ENCODE results near the gene MTCH1. TPM values are rescaled to one million over a fixed set of nuclear protein-coding genes. Genes with fewer than 3 reads are reported as not detected.
"Not testable (repeated sequence)": the region's sequence is repeated elsewhere in the genome, so short reads cannot be mapped to it uniquely, and the experiment has no call there.

Gene MTCH1
- total and polyA plus RNA-seq, 9 of the 15 experiments (the other 6 are each of a cell fraction or from before 2014, with no cell fraction given): 7.9 to 161 (median 118) TPM

- DNase-seq (ENCODE audit: extremely low read depth in 1 of 4, low spot score in 3 of 4); H4K20me1 ChIP-seq (replicated peaks; ENCODE audit: control insufficient read depth, insufficient read depth, low read length); H3K9me3 ChIP-seq (replicated peaks; ENCODE audit: control insufficient read depth, insufficient read depth, low read depth, low read length); H2AFZ ChIP-seq (ENCODE audit: low read depth, low read length); H3K36me3 ChIP-seq (ENCODE audit: control insufficient read depth, insufficient read depth, low read length); FAIRE-seq; ATAC-seq; H3K9me1 ChIP-seq (ENCODE audit: control insufficient read depth, insufficient read depth, low read length); H3K27ac ChIP-seq (ENCODE audit: extremely low read depth, low read depth, low read length); intact Hi-C loops (cut with micrococcal nuclease); H3K9ac ChIP-seq (ENCODE audit: insufficient read depth in 1 of 2, low read depth in 2 of 2, low read length in 2 of 2); in situ Hi-C loops (cut with MboI); H3K4me3 ChIP-seq; H3K4me2 ChIP-seq (ENCODE audit: insufficient read depth, low read length); CTCF ChIA-PET (ENCODE audit: low intra/inter-chr PET ratio); BruUV-seq (replicated peaks): not testable (repeated sequence)
- H3K4me1 ChIP-seq (replicated peaks in 1 of 2; ENCODE audit: control insufficient read depth in 2 of 2, insufficient read depth in 2 of 2, low read length in 2 of 2): peaks cover 7 to 15% of the 10 kb centered on the region in 2 experiments; a peak in 3 of 5 replicates
- peaks cover 11% of the 10 kb centered on the region in 2 experiments for H3K27me3 ChIP-seq (ENCODE audit: control insufficient read depth in 2 of 2, insufficient read depth in 2 of 2, low read length in 2 of 2)
- POLR2A ChIA-PET: interaction anchor here (0.6 to 1.6 kb wide), 4 partner anchors 11 to 384 kb away, joined by 3 to 5 read pairs (median 3); no protein-coding TSS in a partner anchor
- whole genome bisulfite sequencing (ENCODE audit: insufficient coverage, low coverage, missing lambda C conversion rate): 40% methylated on average over 2 of the region's 2 CpGs
- H3K79me2 ChIP-seq (ENCODE audit: control insufficient read depth, insufficient read depth, low read length): peaks cover 15% of the 10 kb centered on the region
These were observed 4.4 kb upstream of the MTCH1 start for GRCh38 chr6:36990401-36990800.

GRCh38 chr6:36989264-36989663 is 3.3 kb upstream of the MTCH1 start:
- H2AFZ ChIP-seq (ENCODE audit: low read depth, low read length): peak overlapping the region; percentile 14; the same call in 1 of the 2 replicates
- FAIRE-seq: no peak
- H3K4me2 ChIP-seq (ENCODE audit: insufficient read depth, low read length): no peak overlapping the region
- peaks cover 26% of the 10 kb centered on the region for H3K79me2 ChIP-seq (ENCODE audit: control insufficient read depth, insufficient read depth, low read length)
- peaks cover 8% of the 10 kb centered on the region for H4K20me1 ChIP-seq (replicated peaks; ENCODE audit: control insufficient read depth, insufficient read depth, low read length)
- no peak overlapping the region for H3K27ac ChIP-seq (ENCODE audit: extremely low read depth, low read depth, low read length)
- peaks cover 2 to 5% of the 10 kb centered on the region in 2 experiments for H3K27me3 ChIP-seq (ENCODE audit: control insufficient read depth in 2 of 2, insufficient read depth in 2 of 2, low read length in 2 of 2)
- CTCF ChIA-PET (ENCODE audit: low intra/inter-chr PET ratio): no interaction called here
- no peak for DNase-seq (ENCODE audit: extremely low read depth in 1 of 4, low spot score in 3 of 4)
- TF ChIP-seq MTA3 (IDR thresholded peaks at IDR 0.05; ENCODE audit: borderline replicate concordance): no peak
- TF ChIP-seq CREBBP (IDR thresholded peaks at IDR 0.05; ENCODE audit: low read depth, low read length): no peak
- no peak for TF ChIP-seq ZNF140 (CRISPR knock-in tag; IDR thresholded peaks at IDR 0.05)
- no peak for TF ChIP-seq MEIS2 (IDR thresholded peaks at IDR 0.05; ENCODE audit: partially characterized antibody)
- no peak for TF ChIP-seq ZNF134 (CRISPR knock-in tag; conservative IDR thresholded peaks at IDR 0.05)
- no peak for TF ChIP-seq CBX2 (IDR thresholded peaks at IDR 0.05; ENCODE audit: insufficient read depth, low read length, poor library complexity, severe bottlenecking)
- no peak for TF ChIP-seq SREBF1 (IDR thresholded peaks at IDR 0.05; ENCODE audit: borderline replicate concordance, low read depth, low read length)
- TF ChIP-seq THRA (IDR thresholded peaks at IDR 0.05): no peak
- no peak for TF ChIP-seq ZNF699 (CRISPR knock-in tag; IDR thresholded peaks at IDR 0.05; ENCODE audit: insufficient replicate concordance)
- no peak for TF ChIP-seq BCOR (IDR thresholded peaks at IDR 0.05)
- no peak for TF ChIP-seq RBFOX2 (IDR thresholded peaks at IDR 0.05; ENCODE audit: low read depth, low read length)
- POLR2A ChIA-PET: interaction anchor here (1.6 kb wide), 1 partner anchor 12 kb away, joined by 5 read pairs; no protein-coding TSS in a partner anchor
- peaks cover under 1% of the 10 kb centered on the region; the same call in 2 of the 3 replicates for H3K36me3 ChIP-seq (ENCODE audit: control insufficient read depth, insufficient read depth, low read length)
- intact Hi-C loops (cut with micrococcal nuclease) (loop anchor here (1.0 to 5.0 kb wide), 2 partner anchors 14 to 102 kb away; partner anchors contain the start of gene C6orf89), in situ Hi-C loops (cut with MboI) (no loop called here)
- no peak overlapping the region for H3K9ac ChIP-seq (ENCODE audit: insufficient read depth in 1 of 2, low read depth in 2 of 2, low read length in 2 of 2)
- WGBS (ENCODE audit: insufficient coverage, low coverage, missing lambda C conversion rate): 31% methylated on average over 6 of the region's 6 CpGs
- H3K9me3 ChIP-seq (replicated peaks; ENCODE audit: control insufficient read depth, insufficient read depth, low read depth, low read length): no peaks in the 10 kb centered on the region; the same call in 1 of the 2 replicates
- no peak overlapping the region for H3K4me3 ChIP-seq
- no peaks in the 10 kb centered on the region for H3K9me1 ChIP-seq (ENCODE audit: control insufficient read depth, insufficient read depth, low read length)
- BruUV-seq (replicated peaks): no TSS peak
- H3K4me1 ChIP-seq (replicated peaks in 1 of 2; ENCODE audit: control insufficient read depth in 2 of 2, insufficient read depth in 2 of 2, low read length in 2 of 2): peaks cover 14 to 26% of the 10 kb centered on the region in 2 experiments
- no peak for ATAC-seq
